ENCODE measurements around the gene CYP3A4.
"Not testable (repeated sequence)": the region's sequence is repeated elsewhere in the genome, so short reads cannot be mapped to it uniquely, and the experiment has no call there.

Gene CYP3A4

GRCh38 chr7:99730238-99730810 lies 53.7 kb downstream of the CYP3A4 start:
- no peak overlapping the region for H3K4me3 ChIP-seq (ENCODE audit: low read depth, low read length)
- no peak for TF ChIP-seq CTCF (IDR thresholded peaks at IDR 0.05; ENCODE audit: low read depth, low read length)

GRCh38 chr7:99729486-99730237 lies 54.3 kb downstream of the CYP3A4 start:
- no peak overlapping the region for H3K4me3 ChIP-seq (ENCODE audit: low read depth, low read length)
- TF ChIP-seq CTCF (IDR thresholded peaks at IDR 0.05; ENCODE audit: low read depth, low read length) = no peak

- H3K4me3 ChIP-seq (ENCODE audit: low read depth, low read length) = no peak overlapping the region
Measured at GRCh38 chr7:99728615-99729014, 55.4 kb downstream of the CYP3A4 start.

GRCh38 chr7:99723201-99723600 lies 60.8 kb downstream of the CYP3A4 start:
- H3K4me3 ChIP-seq (ENCODE audit: low read depth, low read length) = not testable (repeated sequence)

More at GRCh38 chr7:99728615-99729014, 55.4 kb downstream of the CYP3A4 start:
- no peak for TF ChIP-seq CTCF (IDR thresholded peaks at IDR 0.05; ENCODE audit: low read depth, low read length)

- H3K4me3 ChIP-seq (ENCODE audit: low read depth, low read length) = no peak overlapping the region
- no peak for TF ChIP-seq CTCF (IDR thresholded peaks at IDR 0.05; ENCODE audit: low read depth, low read length)
Measured at GRCh38 chr7:99720800-99721595, 63.0 kb downstream of the CYP3A4 start.

GRCh38 chr7:99719996-99720769 lies 63.8 kb downstream of the CYP3A4 start:
- no peak for TF ChIP-seq CTCF (IDR thresholded peaks at IDR 0.05; ENCODE audit: low read depth, low read length)
- H3K4me3 ChIP-seq (ENCODE audit: low read depth, low read length) = no peak overlapping the region

GRCh38 chr7:99713995-99714570 lies 69.9 kb downstream of the CYP3A4 start:
- H3K4me3 ChIP-seq (ENCODE audit: low read depth, low read length) = no peak overlapping the region
- TF ChIP-seq CTCF (IDR thresholded peaks at IDR 0.05; ENCODE audit: low read depth, low read length) = no peak
